WTC11 (cell line): Measurements from ENCODE around the gene PROZ. TPM values are rescaled to one million over a fixed set of nuclear protein-coding genes. Genes with fewer than 3 reads are reported as not detected.

Experiments
- ATAC-seq: fragments of 200-7000 bp; cut with Tn5 transposase; 2 replicates; pipeline ENCODE4 v1.10.0; 2021; ENCODE audit warnings: mild to moderate bottlenecking, moderate library complexity
- CTCF ChIA-PET: fragments of 300-600 bp; sonication (Branson Sonifier 250); formaldehyde crosslinking; loops from one replicate; lab custom pipeline; 2021; ENCODE audit warnings: antibody characterized with exemption; lab: Charles Lee
- POLR2A ChIA-PET: fragments of 350-600 bp; sonication (Branson Sonifier 250); formaldehyde crosslinking; loops from one replicate; lab custom pipeline; 2021; ENCODE audit warnings: antibody characterized with exemption; lab: Charles Lee
- DNase-seq: peaks from one replicate; pipeline ENCODE4 v3.0.0; 2021; ENCODE audit warnings: low spot score
- H3K27ac Mint-ChIP-seq: 2 replicates; pipeline ENCODE4 v1.8.0; 2021; ENCODE audit warnings: mixed read lengths
- H3K27me3 Mint-ChIP-seq: 2 replicates; pipeline ENCODE4 v1.8.0; 2021; ENCODE audit warnings: low read depth, mild to moderate bottlenecking, moderate library complexity, mixed read lengths
- H3K36me3 Mint-ChIP-seq: 2 replicates; pipeline ENCODE4 v1.8.0; 2021; ENCODE audit warnings: mixed read lengths
- H3K4me1 Mint-ChIP-seq: 2 replicates; pipeline ENCODE4 v1.8.0; 2022; ENCODE audit warnings: mixed read lengths
- H3K4me3 Mint-ChIP-seq: 2 replicates; pipeline ENCODE4 v1.8.0; 2021; ENCODE audit warnings: mild to moderate bottlenecking, moderate library complexity, mixed read lengths
- H3K9me3 Mint-ChIP-seq: 2 replicates; pipeline ENCODE4 v1.8.0; 2021; ENCODE audit warnings: mixed read lengths
- CTCF ChIP-seq: fragments of 200-600 bp; IDR thresholded peaks from 2 replicates; pipeline ENCODE4 v1.8.0; 2022; ENCODE audit warnings: antibody characterized with exemption
- ERG ChIP-seq: fragments of 250-450 bp; sonication (Bioruptor Pico); IDR thresholded peaks from 2 replicates; pipeline ENCODE4 v1.8.0; 2021; ENCODE audit warnings: mild to moderate bottlenecking
- GABPB1 ChIP-seq: sonication (generic); formaldehyde crosslinking; IDR thresholded peaks from 2 replicates; pipeline ENCODE4 v1.8.1; 2023; ENCODE audit warnings: mild to moderate bottlenecking, missing genetic modification reagents
- ZBTB43 ChIP-seq: sonication (generic); formaldehyde crosslinking; IDR thresholded peaks from 2 replicates; pipeline ENCODE4 v1.8.1; 2023; ENCODE audit warnings: mild to moderate bottlenecking, missing genetic modification reagents
- ZNF423 ChIP-seq: fragments of 250-450 bp; sonication (Bioruptor Pico); IDR thresholded peaks from 2 replicates; pipeline ENCODE4 v2.1.2; 2022; ENCODE audit warnings: mild to moderate bottlenecking, moderate library complexity
- total RNA-seq: library from RNA; stranded (reverse); gene quantifications from 3 replicates; pipeline ENCODE4 v1.2.3, GENCODE V29; 2021
- TF ChIP-seq, protein P1 (sequence below): sonication (generic); formaldehyde crosslinking; IDR thresholded peaks from 2 replicates; pipeline ENCODE4 v1.8.0; 2023; ENCODE audit warnings: missing genetic modification reagents, mild to moderate bottlenecking, borderline replicate concordance
- TF ChIP-seq, protein P2 (sequence below): sonication (generic); formaldehyde crosslinking; IDR thresholded peaks from 2 replicates; pipeline ENCODE4 v1.8.0; 2022; ENCODE audit warnings: mild to moderate bottlenecking, missing genetic modification reagents

Gene PROZ
- total RNA-seq, 1 experiment from 2014 or later, result not detected

DNA sequence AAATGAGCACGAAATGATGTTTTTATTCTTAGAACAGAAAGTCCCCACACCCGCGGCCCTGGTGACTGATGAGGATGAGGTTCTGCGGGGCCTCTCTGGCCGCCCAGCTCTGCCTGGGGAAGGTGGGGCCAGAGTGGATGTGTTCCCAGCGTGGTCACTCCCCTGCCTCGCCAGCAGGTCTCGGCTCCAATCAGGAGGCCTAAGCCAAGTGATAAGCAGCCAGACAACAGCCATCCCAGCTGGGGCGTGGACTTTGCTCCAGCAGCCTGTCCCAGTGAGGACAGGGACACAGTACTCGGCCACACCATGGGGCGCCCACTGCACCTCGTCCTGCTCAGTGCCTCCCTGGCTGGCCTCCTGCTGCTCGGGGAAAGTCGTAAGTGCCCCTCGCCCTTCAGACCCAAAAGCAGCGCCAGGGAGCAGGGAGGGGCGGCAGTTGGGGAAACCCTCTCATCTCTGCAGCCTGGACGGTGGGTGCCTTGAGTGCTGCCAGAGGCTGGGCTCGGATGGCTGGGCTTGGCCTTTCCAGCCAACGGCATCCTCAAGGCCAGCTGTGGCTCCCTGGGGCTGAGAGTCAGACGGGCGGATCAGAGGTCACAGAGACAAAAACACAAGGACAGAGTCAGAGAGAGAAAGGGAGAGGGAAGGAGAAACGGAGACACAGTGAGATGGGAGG is 35.8 kb upstream of the PROZ start, which contains the start of gene F10:
TSS of gene F10 (plus strand) at position 250 of the 676 bp plus-strand sequence. CDS start at position 307, 57 bp downstream.
- CTCF ChIA-PET, result interaction anchor here (0.7 to 2.8 kb wide), 7 partner anchors 9 to 116 kb away, joined by 3 to 14 read pairs (median 4); no protein-coding TSS in a partner anchor
- peaks cover 9% of the 10 kb centered on the region for H3K4me1 Mint-ChIP-seq
- H3K27me3 Mint-ChIP-seq, result no peaks in the 10 kb centered on the region; the same call in 1 of the 2 replicates
- H3K9me3 Mint-ChIP-seq, result no peaks in the 10 kb centered on the region
- no peak within 1 kb of the TSS for H3K27ac Mint-ChIP-seq
- H3K4me3 Mint-ChIP-seq, result no peak within 1 kb of the TSS; the same call in 1 of the 2 replicates
- POLR2A ChIA-PET, result no interaction called here
- peak; percentile 54 for DNase-seq
- TF ChIP-seq ZNF423 (CRISPR knock-in tag), result peak; percentile 14; the same call in 1 of the 2 replicates
- TF ChIP-seq, protein P1, sequence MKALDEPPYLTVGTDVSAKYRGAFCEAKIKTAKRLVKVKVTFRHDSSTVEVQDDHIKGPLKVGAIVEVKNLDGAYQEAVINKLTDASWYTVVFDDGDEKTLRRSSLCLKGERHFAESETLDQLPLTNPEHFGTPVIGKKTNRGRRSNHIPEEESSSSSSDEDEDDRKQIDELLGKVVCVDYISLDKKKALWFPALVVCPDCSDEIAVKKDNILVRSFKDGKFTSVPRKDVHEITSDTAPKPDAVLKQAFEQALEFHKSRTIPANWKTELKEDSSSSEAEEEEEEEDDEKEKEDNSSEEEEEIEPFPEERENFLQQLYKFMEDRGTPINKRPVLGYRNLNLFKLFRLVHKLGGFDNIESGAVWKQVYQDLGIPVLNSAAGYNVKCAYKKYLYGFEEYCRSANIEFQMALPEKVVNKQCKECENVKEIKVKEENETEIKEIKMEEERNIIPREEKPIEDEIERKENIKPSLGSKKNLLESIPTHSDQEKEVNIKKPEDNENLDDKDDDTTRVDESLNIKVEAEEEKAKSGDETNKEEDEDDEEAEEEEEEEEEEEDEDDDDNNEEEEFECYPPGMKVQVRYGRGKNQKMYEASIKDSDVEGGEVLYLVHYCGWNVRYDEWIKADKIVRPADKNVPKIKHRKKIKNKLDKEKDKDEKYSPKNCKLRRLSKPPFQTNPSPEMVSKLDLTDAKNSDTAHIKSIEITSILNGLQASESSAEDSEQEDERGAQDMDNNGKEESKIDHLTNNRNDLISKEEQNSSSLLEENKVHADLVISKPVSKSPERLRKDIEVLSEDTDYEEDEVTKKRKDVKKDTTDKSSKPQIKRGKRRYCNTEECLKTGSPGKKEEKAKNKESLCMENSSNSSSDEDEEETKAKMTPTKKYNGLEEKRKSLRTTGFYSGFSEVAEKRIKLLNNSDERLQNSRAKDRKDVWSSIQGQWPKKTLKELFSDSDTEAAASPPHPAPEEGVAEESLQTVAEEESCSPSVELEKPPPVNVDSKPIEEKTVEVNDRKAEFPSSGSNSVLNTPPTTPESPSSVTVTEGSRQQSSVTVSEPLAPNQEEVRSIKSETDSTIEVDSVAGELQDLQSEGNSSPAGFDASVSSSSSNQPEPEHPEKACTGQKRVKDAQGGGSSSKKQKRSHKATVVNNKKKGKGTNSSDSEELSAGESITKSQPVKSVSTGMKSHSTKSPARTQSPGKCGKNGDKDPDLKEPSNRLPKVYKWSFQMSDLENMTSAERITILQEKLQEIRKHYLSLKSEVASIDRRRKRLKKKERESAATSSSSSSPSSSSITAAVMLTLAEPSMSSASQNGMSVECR (CRISPR knock-in tag), result no peak
- TF ChIP-seq GABPB1, result 0 out of 2 replicates have a peak, but pooled peaks have one; percentile 38
- TF ChIP-seq, protein P2, sequence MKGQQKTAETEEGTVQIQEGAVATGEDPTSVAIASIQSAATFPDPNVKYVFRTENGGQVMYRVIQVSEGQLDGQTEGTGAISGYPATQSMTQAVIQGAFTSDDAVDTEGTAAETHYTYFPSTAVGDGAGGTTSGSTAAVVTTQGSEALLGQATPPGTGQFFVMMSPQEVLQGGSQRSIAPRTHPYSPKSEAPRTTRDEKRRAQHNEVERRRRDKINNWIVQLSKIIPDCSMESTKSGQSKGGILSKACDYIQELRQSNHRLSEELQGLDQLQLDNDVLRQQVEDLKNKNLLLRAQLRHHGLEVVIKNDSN (CRISPR knock-in tag), result no peak
- TF ChIP-seq ZBTB43, result no peak
- no peaks in the 10 kb centered on the region for H3K36me3 Mint-ChIP-seq
- peak; percentile 96 for ATAC-seq

DNA sequence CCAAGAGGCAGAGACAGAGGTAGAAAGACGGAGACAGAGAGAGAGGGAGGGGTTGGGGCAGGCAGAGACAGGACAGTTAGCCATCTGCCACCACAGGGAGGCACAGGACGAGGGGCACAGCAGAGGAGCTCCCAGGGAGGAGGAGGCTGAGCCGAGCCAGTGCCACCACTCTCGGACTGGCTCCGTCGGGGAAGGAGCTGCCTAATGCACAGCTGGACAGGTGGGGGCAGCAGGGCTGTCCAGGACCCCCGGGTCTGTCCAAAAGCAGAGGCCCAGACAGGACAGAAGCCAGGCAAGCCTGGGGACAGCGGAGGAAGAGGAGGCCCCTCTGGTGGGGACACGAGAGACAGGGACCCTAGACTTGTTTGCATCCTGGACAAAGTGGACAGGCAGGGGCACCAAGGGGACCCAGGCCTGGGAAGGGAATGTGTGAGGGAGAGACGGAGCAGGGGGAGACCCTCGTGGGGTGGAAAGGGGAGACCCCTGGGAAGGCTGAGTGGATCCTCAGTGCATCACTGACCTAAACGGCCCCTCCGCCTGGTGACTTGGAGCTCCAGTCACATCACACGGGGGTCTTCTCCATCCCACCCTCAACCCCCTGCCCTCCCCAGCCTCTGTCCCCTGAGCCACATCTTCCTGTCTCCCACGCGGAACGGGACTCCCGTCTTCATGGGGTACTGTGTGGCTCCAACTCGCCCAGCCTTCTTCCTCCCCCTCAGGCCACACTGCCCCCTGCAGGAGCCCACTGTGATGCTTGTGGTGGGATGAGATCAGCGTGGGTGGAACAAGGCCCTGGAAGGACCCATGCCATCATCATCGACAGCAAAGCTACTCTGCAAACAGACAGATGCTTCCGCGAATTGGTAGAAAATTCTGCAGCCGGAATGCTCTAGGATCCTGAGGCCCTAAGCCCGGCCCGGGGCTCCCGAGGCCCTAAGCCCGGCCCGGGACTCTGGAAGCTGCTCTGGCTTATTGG is 34.9 kb upstream of the PROZ start:
- peak; percentile 49 for ATAC-seq
- Mint-ChIP-seq H3K27ac (no peak overlapping the region), H3K36me3 (no peaks in the 10 kb centered on the region), H3K4me3 (no peak overlapping the region), H3K9me3 (no peaks in the 10 kb centered on the region), H3K4me1 (peaks cover 12% of the 10 kb centered on the region), H3K27me3 (no peaks in the 10 kb centered on the region; the same call in 1 of the 2 replicates)
- DNase-seq, result peak; percentile 53
- TF ChIP-seq CTCF (0 out of 2 replicates have a peak, but pooled peaks have one; percentile 30), ERG (CRISPR knock-in tag) (no peak)
- POLR2A ChIA-PET, result no interaction called here
- CTCF ChIA-PET, result interaction anchor here (0.6 to 2.8 kb wide), 9 partner anchors 10 to 192 kb away, joined by 3 to 14 read pairs (median 3); partner anchors contain the start of gene CUL4A
